DOHH2 (cell line): ENCODE data around the gene N4BP3.

Source experiments
- CTCF ChIP-seq: fragments of 200-600 bp; sonication (generic); IDR thresholded peaks from one replicate; pipeline ENCODE4 v1.5.1; 2014; ENCODE audit warnings: antibody characterized with exemption, mild to moderate bottlenecking, low read depth, low read length; ENCODE audit not compliant: poor library complexity, severe bottlenecking
- EZH2phosphoT487 ChIP-seq: fragments of 200-600 bp; sonication (generic); IDR thresholded peaks from 2 replicates; pipeline ENCODE4 v1.6.1; 2017; ENCODE audit warnings: borderline replicate concordance, mild to moderate bottlenecking, antibody characterized with exemption, low read length, moderate library complexity, mixed read lengths

- TF ChIP-seq CTCF: no peak
- no peak for TF ChIP-seq EZH2phosphoT487
Measured at GRCh38 chr5:178086266-178086665, 27.1 kb upstream of the N4BP3 start.
